MM.1S (cell line): Measurements from ENCODE around the gene PRXL2A.

Source experiments
- DNase-seq: peaks from one replicate; pipeline ENCODE4 v3.0.0-alpha.2; 2015
- H2AFZ ChIP-seq: fragments of 300-600 bp; sonication (generic); 2 replicates; pipeline ENCODE4 v1.6.0; 2016; ENCODE audit warnings: antibody characterized with exemption, low read length
- H3F3A ChIP-seq: fragments of 300-600 bp; sonication (generic); 2 replicates; pipeline ENCODE4 v1.6.1; 2016; ENCODE audit warnings: mild to moderate bottlenecking, antibody characterized with exemption, low read length, moderate library complexity, mixed read lengths; ENCODE audit not compliant: insufficient read depth
- H3K27ac ChIP-seq: fragments of 300-600 bp; sonication (generic); 2 replicates; pipeline ENCODE4 v1.5.1; 2016; ENCODE audit warnings: mild to moderate bottlenecking, low read length
- H3K27me3 ChIP-seq: fragments of 300-600 bp; sonication (generic); replicated peaks from 2 replicates; pipeline ENCODE4 v1.6.0; 2016; ENCODE audit warnings: low read length; ENCODE audit not compliant: insufficient read depth
- H3K36me3 ChIP-seq: fragments of 300-600 bp; sonication (generic); replicated peaks from 2 replicates; pipeline ENCODE4 v1.6.1; 2016; ENCODE audit warnings: mild to moderate bottlenecking, low read length, mixed read lengths; ENCODE audit not compliant: insufficient read depth
- H3K4me1 ChIP-seq: fragments of 300-600 bp; sonication (generic); 2 replicates; pipeline ENCODE4 v1.6.1; 2016; ENCODE audit warnings: low read length, mixed read lengths
- H3K4me2 ChIP-seq: fragments of 300-600 bp; sonication (generic); 2 replicates; pipeline ENCODE4 v1.6.0; 2016; ENCODE audit warnings: low read depth, low read length
- H3K4me3 ChIP-seq: fragments of 300-600 bp; sonication (generic); 2 replicates; pipeline ENCODE4 v1.5.1; 2016; ENCODE audit warnings: low read length, mixed read lengths
- H3K79me2 ChIP-seq: fragments of 300-600 bp; sonication (generic); 2 replicates; pipeline ENCODE4 v1.6.1; 2016; ENCODE audit warnings: mixed run types, low read length, mixed read lengths
- H3K9ac ChIP-seq: fragments of 300-600 bp; sonication (generic); 2 replicates; pipeline ENCODE4 v1.6.1; 2016; ENCODE audit warnings: low read length, mixed read lengths
- H3K9me2 ChIP-seq: fragments of 300-600 bp; sonication (generic); replicated peaks from 2 replicates; pipeline ENCODE4 v1.6.1; 2016; ENCODE audit warnings: mild to moderate bottlenecking, low read length, mixed read lengths; ENCODE audit not compliant: insufficient read depth
- H3K9me3 ChIP-seq: fragments of 300-600 bp; sonication (generic); replicated peaks from 2 replicates; pipeline ENCODE4 v1.6.1; 2016; ENCODE audit warnings: mild to moderate bottlenecking, low read length, mixed read lengths; ENCODE audit not compliant: insufficient read depth
- H4K20me1 ChIP-seq: fragments of 300-600 bp; sonication (generic); 2 replicates; pipeline ENCODE4 v1.6.1; 2016; ENCODE audit warnings: mild to moderate bottlenecking, low read length, moderate library complexity, mixed read lengths; ENCODE audit not compliant: insufficient read depth
- CTCF ChIP-seq: fragments of 300-600 bp; sonication (generic); IDR thresholded peaks from 2 replicates; pipeline ENCODE4 v1.5.1; 2016; ENCODE audit warnings: antibody characterized with exemption, low read length, mixed read lengths
- EZH2 ChIP-seq: fragments of 300-600 bp; sonication (generic); optimal IDR thresholded peaks from 2 replicates; pipeline ENCODE3; 2017; ENCODE audit warnings: low read depth, mild to moderate bottlenecking, antibody characterized with exemption, low read length, mixed read lengths
- EZH2phosphoT487 ChIP-seq: fragments of 300-600 bp; sonication (generic); IDR thresholded peaks from 2 replicates; pipeline ENCODE4 v1.6.1; 2018; ENCODE audit warnings: antibody characterized with exemption, low read length

PRXL2A gene

GRCh38 chr10:80457554-80458262, 49.4 kb downstream of the PRXL2A start:
- no peaks in the 10 kb centered on the region for H3K9me2 ChIP-seq

DNA sequence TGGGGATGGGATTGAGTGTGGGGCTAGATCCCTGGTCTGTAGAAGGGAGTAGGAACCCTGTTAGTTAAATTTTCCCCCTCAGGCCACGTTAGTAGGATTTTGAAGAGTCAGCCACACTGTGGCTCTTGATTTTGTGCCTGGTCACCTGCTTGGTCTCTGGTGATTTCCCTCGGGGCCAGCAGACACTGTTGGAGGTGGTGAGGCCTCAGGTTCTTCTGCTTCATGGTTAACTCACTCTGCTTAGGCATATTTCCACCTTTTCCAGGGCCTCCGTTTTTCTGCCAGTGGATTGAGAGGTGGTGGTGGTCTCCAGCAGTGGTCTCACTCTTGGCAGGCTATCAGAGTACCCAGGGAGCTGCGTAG, 49.9 kb downstream of the PRXL2A start:
- Histone ChIP-seq H3K9ac (no peak overlapping the region), H3K36me3 (no peaks in the 10 kb centered on the region), H3K27me3 (no peaks in the 10 kb centered on the region), H3K4me3 (no peak overlapping the region), H4K20me1 (no peaks in the 10 kb centered on the region), H3K27ac (no peak overlapping the region), H3K9me3 (no peaks in the 10 kb centered on the region), H3K4me1 (peaks cover 13% of the 10 kb centered on the region), H2AFZ (no peak overlapping the region), H3K79me2 (peaks cover 52% of the 10 kb centered on the region), H3F3A (peaks cover 7% of the 10 kb centered on the region), H3K4me2 (no peak overlapping the region), H3K9me2 (no peaks in the 10 kb centered on the region)
- DNase-seq: no peak
- TF ChIP-seq CTCF (no peak), EZH2 (no peak), EZH2phosphoT487 (no peak)

More at GRCh38 chr10:80457554-80458262, 49.4 kb downstream of the PRXL2A start:
- no peak for DNase-seq
- no peak overlapping the region for H3K4me2 ChIP-seq
- peaks cover 50% of the 10 kb centered on the region for H3K79me2 ChIP-seq
- H3K27ac ChIP-seq: no peak overlapping the region
- no peaks in the 10 kb centered on the region for H3K27me3 ChIP-seq
- H3K9me3 ChIP-seq: no peaks in the 10 kb centered on the region
- H3K36me3 ChIP-seq: no peaks in the 10 kb centered on the region
- no peaks in the 10 kb centered on the region for H4K20me1 ChIP-seq
- no peak overlapping the region for H3K4me3 ChIP-seq
- H3F3A ChIP-seq: peaks cover 11% of the 10 kb centered on the region
- no peak overlapping the region for H2AFZ ChIP-seq
- H3K9ac ChIP-seq: no peak overlapping the region
- peaks cover 13% of the 10 kb centered on the region for H3K4me1 ChIP-seq
- no peak for TF ChIP-seq EZH2
- TF ChIP-seq CTCF: no peak
- TF ChIP-seq EZH2phosphoT487: no peak

- H4K20me1 ChIP-seq: no peaks in the 10 kb centered on the region
- no peaks in the 10 kb centered on the region for H3K36me3 ChIP-seq
- peaks cover 4% of the 10 kb centered on the region; the same call in 1 of the 2 replicates for H3F3A ChIP-seq
- DNase-seq: no peak
- H3K9me2 ChIP-seq: no peaks in the 10 kb centered on the region
- H3K4me2 ChIP-seq: no peak overlapping the region
- H3K27me3 ChIP-seq: no peaks in the 10 kb centered on the region
- H3K79me2 ChIP-seq: peaks cover 52% of the 10 kb centered on the region
- H3K9ac ChIP-seq: no peak overlapping the region
- H3K4me3 ChIP-seq: no peak overlapping the region
- TF ChIP-seq EZH2 (no peak), EZH2phosphoT487 (no peak), CTCF (no peak)
- no peaks in the 10 kb centered on the region for H3K9me3 ChIP-seq
- H2AFZ ChIP-seq: no peak overlapping the region
- H3K27ac ChIP-seq: no peak overlapping the region; the same call in 1 of the 2 replicates
- H3K4me1 ChIP-seq: peaks cover 13% of the 10 kb centered on the region
These were observed 50.3 kb downstream of the PRXL2A start for GRCh38 chr10:80458638-80459037.
